PC-3 (cell line): Measurements from ENCODE around the gene GC. TPM values are rescaled to one million over a fixed set of nuclear protein-coding genes. Genes with fewer than 3 reads are reported as not detected.

Source experiments
- ATAC-seq: fragments of 200-7000 bp; cut with Tn5 transposase; 2 replicates; pipeline ENCODE4 v1.9.1; 2020; ENCODE audit warnings: mild to moderate bottlenecking, moderate library complexity
- BruUV-seq: library from RNA; stranded (reverse); fragments of 400-500 nt; replicated peaks from 2 replicates; lab custom pipeline; 2021; lab: Mats Ljungman, UMichigan
- CTCF ChIA-PET: fragments of 300-600 bp; sonication (Branson Sonifier 250); formaldehyde crosslinking; loops from one replicate; lab custom pipeline; 2022; ENCODE audit warnings: antibody characterized with exemption; lab: Charles Lee
- POLR2A ChIA-PET: fragments of 300-600 bp; sonication (Branson Sonifier 250); formaldehyde crosslinking; loops from one replicate; lab custom pipeline; 2022; ENCODE audit warnings: antibody characterized with exemption; ENCODE audit not compliant: unreplicated experiment; lab: Charles Lee
- DNase-seq: peaks from one replicate; pipeline ENCODE4 v3.0.0-alpha.2; 2015
- H2AFZ ChIP-seq: fragments of 300-600 bp; sonication (generic); 2 replicates; pipeline ENCODE4 v1.6.0; 2016; ENCODE audit warnings: antibody characterized with exemption, low read length
- H3F3A ChIP-seq: fragments of 300-600 bp; sonication (generic); one replicate; pipeline ENCODE4 v1.6.0; 2017; ENCODE audit warnings: antibody characterized with exemption, low read length, control low read depth, mild to moderate bottlenecking; ENCODE audit not compliant: unreplicated experiment
- H3K27ac ChIP-seq: fragments of 300-600 bp; sonication (generic); 2 replicates; pipeline ENCODE4 v1.5.1; 2016; ENCODE audit warnings: mild to moderate bottlenecking, low read length
- H3K27me3 ChIP-seq: fragments of 300-600 bp; sonication (generic); 2 replicates; pipeline ENCODE4 v1.6.1; 2016; ENCODE audit warnings: low read length, mixed read lengths
- H3K36me3 ChIP-seq: fragments of 300-600 bp; sonication (generic); 2 replicates; pipeline ENCODE4 v1.6.1; 2016; ENCODE audit warnings: low read depth, mixed run types, low read length, mixed read lengths
- H3K4me1 ChIP-seq: fragments of 300-600 bp; sonication (generic); 2 replicates; pipeline ENCODE4 v1.5.1; 2016; ENCODE audit warnings: low read length; ENCODE audit not compliant: insufficient read depth
- H3K4me2 ChIP-seq: fragments of 300-600 bp; sonication (generic); 2 replicates; pipeline ENCODE4 v1.6.0; 2016; ENCODE audit warnings: low read length
- H3K4me3 ChIP-seq: fragments of 300-600 bp; sonication (generic); 2 replicates; pipeline ENCODE4 v1.5.1; 2016; ENCODE audit warnings: mild to moderate bottlenecking, low read length, mixed read lengths
- H3K79me2 ChIP-seq: fragments of 300-600 bp; sonication (generic); 2 replicates; pipeline ENCODE4 v1.6.1; 2017; ENCODE audit warnings: low read length, mixed read lengths
- H3K9ac ChIP-seq: fragments of 300-600 bp; sonication (generic); 2 replicates; pipeline ENCODE4 v1.6.0; 2016; ENCODE audit warnings: mild to moderate bottlenecking, low read length
- H3K9me2 ChIP-seq: fragments of 300-600 bp; sonication (generic); replicated peaks from 2 replicates; pipeline ENCODE4 v1.6.1; 2016; ENCODE audit warnings: mixed run types, low read length, mixed read lengths
- H3K9me3 ChIP-seq: fragments of 300-600 bp; sonication (generic); 2 replicates; pipeline ENCODE4 v1.6.1; 2016; ENCODE audit warnings: low read length, mixed read lengths
- H4K20me1 ChIP-seq: fragments of 300-600 bp; sonication (generic); 2 replicates; pipeline ENCODE4 v1.6.1; 2016; ENCODE audit warnings: low read length, mixed read lengths
- CTCF ChIP-seq: fragments of 300-600 bp; sonication (generic); conservative IDR thresholded peaks from 2 replicates; pipeline ENCODE4 v1.5.1; 2017; ENCODE audit warnings: antibody characterized with exemption, low read depth, mild to moderate bottlenecking, low read length
- EZH2 ChIP-seq: fragments of 300-600 bp; sonication (generic); IDR thresholded peaks from one replicate; pipeline ENCODE4 v1.6.1; 2017; ENCODE audit warnings: antibody characterized with exemption, mild to moderate bottlenecking, low read length; ENCODE audit not compliant: unreplicated experiment
- EZH2phosphoT487 ChIP-seq: fragments of 300-600 bp; sonication (generic); IDR thresholded peaks from 2 replicates; pipeline ENCODE4 v1.6.1; 2018; ENCODE audit warnings: mild to moderate bottlenecking, antibody characterized with exemption, low read length, borderline replicate concordance
- intact Hi-C: fragments of 100-400 bp; cut with micrococcal nuclease; formaldehyde crosslinking; loops from 2 replicates; pipeline ENCODE4 v1.9.0; 2023
- total RNA-seq: library from RNA; depleted of rRNA; stranded (reverse); fragments of >200 nt; gene quantifications from 2 replicates; pipeline ENCODE4 v1.2.3, GENCODE V29; 2014

GC gene
- total RNA-seq, 1 experiment from 2014 or later = not detected

GRCh38 chr4:71772592-71772991 is 11.3 kb downstream of the GC start:
- Histone ChIP-seq H3K4me1 (peaks cover 12% of the 10 kb centered on the region), H3K9me2 (no peaks in the 10 kb centered on the region), H3F3A (no peaks in the 10 kb centered on the region), H3K4me2 (no peak overlapping the region), H3K79me2 (no peaks in the 10 kb centered on the region), H3K36me3 (no peaks in the 10 kb centered on the region), H3K27ac (no peak overlapping the region), H4K20me1 (no peaks in the 10 kb centered on the region), H3K27me3 (peaks cover 27% of the 10 kb centered on the region; the same call in 1 of the 2 replicates), H3K9me3 (no peaks in the 10 kb centered on the region), H3K9ac (no peak overlapping the region), H2AFZ (no peak overlapping the region), H3K4me3 (no peak overlapping the region)
- intact Hi-C loops = loop anchor here (5.0 kb wide), 1 partner anchor 170 kb away; no protein-coding TSS in a partner anchor
- no peak for TF ChIP-seq EZH2
- TF ChIP-seq CTCF = peak; percentile 59
- DNase-seq (peak; percentile 55), ATAC-seq (no peak)
- POLR2A ChIA-PET = no interaction called here
- CTCF ChIA-PET = interaction anchor here (1.3 kb wide), 1 partner anchor 514 kb away, joined by 7 read pairs; no protein-coding TSS in a partner anchor
- BruUV-seq = no TSS peak

GRCh38 chr4:71771613-71772012 is 12.3 kb downstream of the GC start:
- Histone ChIP-seq H3K9me2 (no peaks in the 10 kb centered on the region), H3K9me3 (no peaks in the 10 kb centered on the region), H3K27ac (no peak overlapping the region), H2AFZ (no peak overlapping the region), H3K36me3 (no peaks in the 10 kb centered on the region), H3K4me1 (peaks cover 12% of the 10 kb centered on the region), H3K4me3 (no peak overlapping the region), H3F3A (no peaks in the 10 kb centered on the region), H3K9ac (no peak overlapping the region), H3K27me3 (peaks cover 27% of the 10 kb centered on the region; the same call in 1 of the 2 replicates), H3K4me2 (no peak overlapping the region), H3K79me2 (no peaks in the 10 kb centered on the region), H4K20me1 (no peaks in the 10 kb centered on the region)
- intact Hi-C loops = loop anchor here (5.0 kb wide), 1 partner anchor 171 kb away; no protein-coding TSS in a partner anchor
- ATAC-seq (no peak), DNase-seq (no peak)
- TF ChIP-seq CTCF = no peak
- TF ChIP-seq EZH2 = no peak
- TF ChIP-seq EZH2phosphoT487 = no peak
- ChIA-PET POLR2A (interaction anchor here (0.6 kb wide), 1 partner anchor 9 kb away, joined by 3 read pairs; no protein-coding TSS in a partner anchor), CTCF (no interaction called here)
- no TSS peak for BruUV-seq

- Histone ChIP-seq H3K27me3 (peaks cover 17% of the 10 kb centered on the region; the same call in 1 of the 2 replicates), H3K27ac (no peak overlapping the region), H3K9ac (no peak overlapping the region), H3K4me1 (peaks cover 12% of the 10 kb centered on the region), H2AFZ (no peak overlapping the region), H3F3A (no peaks in the 10 kb centered on the region), H3K9me3 (no peaks in the 10 kb centered on the region), H4K20me1 (no peaks in the 10 kb centered on the region), H3K9me2 (no peaks in the 10 kb centered on the region), H3K79me2 (no peaks in the 10 kb centered on the region), H3K4me3 (no peak overlapping the region), H3K36me3 (no peaks in the 10 kb centered on the region), H3K4me2 (no peak overlapping the region)
- ATAC-seq = peak; percentile 48; the same call in 1 of the 2 replicates
- no peak for TF ChIP-seq EZH2phosphoT487
- TF ChIP-seq CTCF = no peak
- TF ChIP-seq EZH2 = no peak
- BruUV-seq = no TSS peak
- peak; percentile 54 for DNase-seq
- POLR2A ChIA-PET = no interaction called here
- intact Hi-C loops = no loop called here
- CTCF ChIA-PET = no interaction called here
Observed at GRCh38 chr4:71769434-71769833, 14.4 kb downstream of the GC start.
